ENCODE measurements around the gene PYM1. TPM values are rescaled to one million over a fixed set of nuclear protein-coding genes. Genes with fewer than 3 reads are reported as not detected.

PYM1 gene
- polyA plus RNA-seq, 1 of the 3 experiments (the other 2 are of a cell fraction): 36.3 TPM

DNA sequence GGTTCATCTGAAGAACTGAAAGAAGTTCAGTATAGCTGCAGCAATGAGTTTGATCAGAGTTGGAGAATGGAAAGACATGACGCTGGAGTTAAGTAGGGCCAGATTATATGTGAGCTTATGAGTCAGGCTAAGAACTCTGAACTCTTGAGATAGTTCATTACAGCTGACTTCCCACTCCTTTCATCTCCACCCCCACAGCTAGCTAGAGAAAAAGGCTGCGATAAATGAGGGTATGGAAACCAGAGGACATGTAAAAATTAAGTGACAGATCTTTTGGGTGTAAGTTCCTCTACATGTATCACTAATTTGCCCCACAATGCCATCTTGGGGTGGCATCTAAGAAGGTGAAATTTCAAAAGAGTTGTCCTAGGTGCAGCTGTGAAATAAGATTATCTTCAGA, 28.6 kb downstream of the PYM1 start:
- H3K9me2 ChIP-seq: no peaks in the 10 kb centered on the region
- H3K27ac ChIP-seq (ENCODE audit: low read depth in 2 of 2, low read length in 1 of 2): no peak overlapping the region
- no peak overlapping the region for H3K4me3 ChIP-seq (ENCODE audit: low read depth in 2 of 2, low read length in 1 of 2)
- TF ChIP-seq EZH2phosphoT487 (IDR thresholded peaks at IDR 0.05; ENCODE audit: borderline replicate concordance, low read depth) (no peak), MEF2A (IDR thresholded peaks at IDR 0.05; ENCODE audit: borderline replicate concordance, low read depth) (no peak), USF1 (IDR thresholded peaks at IDR 0.05; ENCODE audit: borderline replicate concordance, low read depth) (no peak), USF2 (IDR thresholded peaks at IDR 0.05; ENCODE audit: borderline replicate concordance, low read depth, low read length) (no peak), TAF1 (IDR thresholded peaks at IDR 0.05; ENCODE audit: borderline replicate concordance, low read depth, low read length) (no peak), MXI1 (IDR thresholded peaks at IDR 0.05; ENCODE audit: low read depth, low read length) (no peak), JUND (IDR thresholded peaks at IDR 0.05) (no peak)
- no peak overlapping the region for H2AFZ ChIP-seq (ENCODE audit: low read depth)
- peaks cover 3% of the 10 kb centered on the region for H3F3A ChIP-seq (replicated peaks; ENCODE audit: insufficient read depth)
- no peaks in the 10 kb centered on the region for H3K27me3 ChIP-seq (ENCODE audit: insufficient read depth)
- no peaks in the 10 kb centered on the region for H3K9me3 ChIP-seq
- H3K4me1 ChIP-seq (ENCODE audit: control insufficient read depth in 1 of 2, insufficient read depth in 2 of 2, low read depth in 1 of 2, low read length in 1 of 2): no peaks in the 10 kb centered on the region
- POLR2A ChIA-PET: no interaction called here
- WGBS (ENCODE audit: low lambda C conversion rate): 93% methylated on average over 2 of the region's 2 CpGs
- H3K9ac ChIP-seq: no peak overlapping the region
- no peak for DNase-seq
- H3K36me3 ChIP-seq (replicated peaks in 1 of 2; ENCODE audit: control insufficient read depth in 1 of 2, insufficient read depth in 2 of 2, low read length in 1 of 2): peaks cover 11 to 16% of the 10 kb centered on the region in 2 experiments
- H3K4me2 ChIP-seq: no peak overlapping the region
- 0 out of 2 replicates have a peak, but pooled peaks cover 4% of the 10 kb centered on the region for H3K79me2 ChIP-seq (ENCODE audit: insufficient read depth)
- H4K20me1 ChIP-seq (ENCODE audit: insufficient read depth): no peaks in the 10 kb centered on the region
- CTCF ChIA-PET: interaction anchor here (0.7 to 1.5 kb wide), 6 partner anchors 9 to 243 kb away, joined by 3 to 4 read pairs (median 4); partner anchors contain the start of gene DNAJC14

GRCh38 chr12:55893723-55894122, 34.0 kb downstream of the PYM1 start:
- no peak for DNase-seq
- TF ChIP-seq JUND (IDR thresholded peaks at IDR 0.05) (no peak), USF2 (IDR thresholded peaks at IDR 0.05; ENCODE audit: borderline replicate concordance, low read depth, low read length) (no peak), USF1 (IDR thresholded peaks at IDR 0.05; ENCODE audit: borderline replicate concordance, low read depth) (no peak), EP300 (IDR thresholded peaks at IDR 0.05; ENCODE audit: borderline replicate concordance in 1 of 2, low read depth in 1 of 2, low read length in 1 of 2) (no peak), FOSL2 (IDR thresholded peaks at IDR 0.05; ENCODE audit: borderline replicate concordance, low read depth) (no peak)
- Histone ChIP-seq H2AFZ (ENCODE audit: low read depth) (no peak overlapping the region), H3K9ac (no peak overlapping the region), H3K9me3 (no peaks in the 10 kb centered on the region), H3K9me2 (no peaks in the 10 kb centered on the region), H3K4me3 (ENCODE audit: low read depth in 2 of 2, low read length in 1 of 2) (no peak overlapping the region), H3F3A (replicated peaks; ENCODE audit: insufficient read depth) (no peaks in the 10 kb centered on the region), H4K20me1 (ENCODE audit: insufficient read depth) (no peaks in the 10 kb centered on the region), H3K79me2 (ENCODE audit: insufficient read depth) (no peaks in the 10 kb centered on the region), H3K27ac (ENCODE audit: low read depth in 2 of 2, low read length in 1 of 2) (no peak overlapping the region), H3K36me3 (replicated peaks in 1 of 2; ENCODE audit: control insufficient read depth in 1 of 2, insufficient read depth in 2 of 2, low read length in 1 of 2) (no peaks in the 10 kb centered on the region), H3K4me1 (ENCODE audit: control insufficient read depth in 1 of 2, insufficient read depth in 2 of 2, low read depth in 1 of 2, low read length in 1 of 2) (no peaks in the 10 kb centered on the region), H3K4me2 (no peak overlapping the region), H3K27me3 (ENCODE audit: insufficient read depth) (no peaks in the 10 kb centered on the region)
- POLR2A ChIA-PET: no interaction called here
- 97% methylated on average over 1 of the region's 1 CpG for WGBS (ENCODE audit: low lambda C conversion rate)
- CTCF ChIA-PET: interaction anchor here (1.1 kb wide), 1 partner anchor 33 kb away, joined by 3 read pairs; no protein-coding TSS in a partner anchor
